Mesenchymal stem cell (in vitro differentiated cells and primary cell): ENCODE results near the gene PRICKLE3.

Experiments used
- DNase-seq: peaks from one replicate; pipeline ENCODE4 v3.0.0-alpha.2; 2013
- H2AFZ ChIP-seq: one replicate; pipeline ENCODE4 v1.6.1; 2013; ENCODE audit warnings: low read depth, mild to moderate bottlenecking, control low read depth, inconsistent platforms, low read length, moderate library complexity
- H2AK5ac ChIP-seq: 2 replicates; pipeline ENCODE4 v1.6.1; 2013; ENCODE audit warnings: low read length, moderate library complexity, mild to moderate bottlenecking, inconsistent platforms; ENCODE audit not compliant: severe bottlenecking
- H2BK120ac ChIP-seq: one replicate; pipeline ENCODE4 v1.6.1; 2013; ENCODE audit warnings: low read depth, mild to moderate bottlenecking, inconsistent platforms, low read length, moderate library complexity
- H2BK12ac ChIP-seq, 2 experiments: one replicate each; pipeline ENCODE4 v1.6.1; 2013; ENCODE audit warnings: inconsistent platforms in 2 of 2, low read length in 2 of 2, mild to moderate bottlenecking in 2 of 2, moderate library complexity in 2 of 2, control low read depth in 1 of 2
- H2BK15ac ChIP-seq: one replicate; pipeline ENCODE4 v1.6.1; 2013; ENCODE audit warnings: mild to moderate bottlenecking, low read depth, inconsistent platforms; ENCODE audit not compliant: poor library complexity, severe bottlenecking
- H2BK5ac ChIP-seq: 2 replicates; pipeline ENCODE4 v1.6.1; 2013; ENCODE audit warnings: low read depth, mild to moderate bottlenecking, low read length, control low read depth, inconsistent platforms; ENCODE audit not compliant: poor library complexity, severe bottlenecking
- H3K14ac ChIP-seq, 2 experiments: one replicate each; pipeline ENCODE4 v1.6.1; 2013; ENCODE audit warnings: inconsistent platforms in 2 of 2, low read length in 2 of 2, control low read depth in 1 of 2, mild to moderate bottlenecking in 1 of 2, moderate library complexity in 1 of 2
- H3K18ac ChIP-seq, 2 experiments: one replicate each; pipeline ENCODE4 v1.6.1; 2013; ENCODE audit warnings: inconsistent platforms in 2 of 2, low read length in 2 of 2, control low read depth in 1 of 2, low read depth in 1 of 2, mild to moderate bottlenecking in 1 of 2
- H3K23ac ChIP-seq, 2 experiments: one replicate each; pipeline ENCODE4 v1.6.1; 2013; ENCODE audit warnings: inconsistent platforms in 2 of 2, low read length in 2 of 2, mild to moderate bottlenecking in 2 of 2, moderate library complexity in 2 of 2, control low read depth in 1 of 2
- H3K27ac ChIP-seq: 2 replicates; pipeline ENCODE4 v1.5.1; 2013; ENCODE audit warnings: mild to moderate bottlenecking, moderate library complexity, low read length, control low read depth, inconsistent platforms; ENCODE audit not compliant: poor library complexity, severe bottlenecking
- H3K27me3 ChIP-seq, 2 experiments: 2 replicates each; pipeline versions ENCODE4 v1.6.1 to v1.7.0; 2013; ENCODE audit warnings: low read length in 2 of 2, mild to moderate bottlenecking in 2 of 2, moderate library complexity in 2 of 2, control low read depth in 1 of 2, inconsistent platforms in 1 of 2; ENCODE audit not compliant: control insufficient read depth in 1 of 2, insufficient read depth in 1 of 2
- H3K36me3 ChIP-seq, 2 experiments: 2 replicates each; pipeline versions ENCODE4 v1.6.1 to v1.7.0; 2013; ENCODE audit warnings: low read length in 2 of 2, control low read depth in 1 of 2, inconsistent platforms in 1 of 2, low read depth in 1 of 2, mild to moderate bottlenecking in 1 of 2; ENCODE audit not compliant: insufficient read depth in 2 of 2, control insufficient read depth in 1 of 2
- H3K4ac ChIP-seq, 2 experiments: one replicate each; pipeline ENCODE4 v1.6.1; 2013; ENCODE audit warnings: inconsistent platforms in 2 of 2, low read length in 2 of 2, mild to moderate bottlenecking in 2 of 2, moderate library complexity in 2 of 2, control low read depth in 1 of 2, low read depth in 1 of 2
- H3K4me1 ChIP-seq: 2 replicates; pipeline ENCODE4 v1.6.1; 2013; ENCODE audit warnings: low read depth, low read length, control low read depth; ENCODE audit not compliant: control insufficient read depth, insufficient read depth
- H3K4me2 ChIP-seq: 2 replicates; pipeline ENCODE4 v1.6.1; 2013; ENCODE audit warnings: low read length, mild to moderate bottlenecking, inconsistent platforms; ENCODE audit not compliant: poor library complexity, severe bottlenecking
- H3K4me3 ChIP-seq, 2 experiments: 2 replicates each; pipeline versions ENCODE4 v1.5.1 to v1.7.0; 2013; ENCODE audit warnings: low read length in 2 of 2, mild to moderate bottlenecking in 2 of 2, control low read depth in 1 of 2, low read depth in 1 of 2; ENCODE audit not compliant: insufficient read depth in 1 of 2
- H3K79me1 ChIP-seq: replicated peaks from 2 replicates; pipeline ENCODE4 v1.6.1; 2013; ENCODE audit warnings: mild to moderate bottlenecking, control low read depth, low read length, inconsistent platforms; ENCODE audit not compliant: poor library complexity, severe bottlenecking
- H3K9ac ChIP-seq: 2 replicates; pipeline ENCODE4 v1.7.0; 2013; ENCODE audit warnings: mild to moderate bottlenecking, low read length, moderate library complexity
- H3K9me3 ChIP-seq: 2 replicates; pipeline ENCODE4 v1.7.0; 2013; ENCODE audit warnings: mild to moderate bottlenecking, low read length; ENCODE audit not compliant: control insufficient read depth
- H4K8ac ChIP-seq: one replicate; pipeline ENCODE4 v1.6.1; 2013; ENCODE audit warnings: inconsistent platforms, mild to moderate bottlenecking, low read length, moderate library complexity
- H4K91ac ChIP-seq: one replicate; pipeline ENCODE4 v1.6.1; 2013; ENCODE audit warnings: mild to moderate bottlenecking, low read length, inconsistent platforms
- WGBS: methylation state at CpG from one replicate; pipeline ENCODE4 v1.1.7; 2013; ENCODE audit warnings: mixed read lengths; 5-methylcytosine and 5-hydroxymethylcytosine counted together

PRICKLE3 gene

GRCh38 chrX:49192722-49193328, 6.7 kb upstream of the PRICKLE3 start:
- peaks cover 5 to 7% of the 10 kb centered on the region in 2 experiments for H3K27me3 ChIP-seq
- no peak overlapping the region for H2BK12ac ChIP-seq
- no peak overlapping the region for H3K9ac ChIP-seq
- WGBS, result 71% methylated on average over 9 of the region's 10 CpGs
- H3K4me2 ChIP-seq, result no peak overlapping the region
- H2BK120ac ChIP-seq, result no peak overlapping the region
- DNase-seq, result peak; percentile 23
- no peak overlapping the region for H2AK5ac ChIP-seq
- no peak overlapping the region for H3K18ac ChIP-seq
- no peak overlapping the region for H3K27ac ChIP-seq
- no peak overlapping the region for H3K4me3 ChIP-seq
- no peak overlapping the region for H4K91ac ChIP-seq
- no peak overlapping the region for H3K4ac ChIP-seq
- H3K79me1 ChIP-seq, result no peaks in the 10 kb centered on the region
- no peaks in the 10 kb centered on the region for H3K9me3 ChIP-seq
- peaks cover 1% of the 10 kb centered on the region for H3K4me1 ChIP-seq
- H2BK15ac ChIP-seq, result no peak overlapping the region
- no peak overlapping the region for H2AFZ ChIP-seq
- no peak overlapping the region for H2BK5ac ChIP-seq
- H4K8ac ChIP-seq, result no peak overlapping the region
- H3K14ac ChIP-seq, result no peak overlapping the region
- H3K36me3 ChIP-seq, result no peaks in the 10 kb centered on the region
- no peak overlapping the region for H3K23ac ChIP-seq

DNA sequence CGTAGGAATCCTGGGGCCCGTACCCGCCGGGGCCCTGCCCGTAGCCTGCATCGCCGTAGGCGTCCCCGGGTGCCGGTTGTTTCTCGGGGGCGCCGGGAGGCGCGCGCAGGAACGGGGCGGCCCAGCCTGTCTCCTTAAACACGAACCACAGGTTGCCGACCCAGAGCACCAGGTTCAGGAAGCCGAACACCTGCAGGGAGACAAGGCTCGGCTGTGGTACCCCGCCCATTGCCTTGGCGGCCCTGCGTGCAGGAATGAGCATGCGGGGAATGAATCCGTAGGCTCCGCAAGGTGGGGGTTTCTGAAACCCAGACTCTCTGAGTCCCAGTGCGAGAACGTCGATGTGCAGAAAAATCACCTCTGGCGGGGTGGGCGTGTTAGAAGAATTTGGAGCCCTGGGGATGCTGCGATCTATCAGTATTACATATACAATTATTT, 5.4 kb upstream of the PRICKLE3 start:
- H2AFZ ChIP-seq, result peak overlapping the region; percentile 42
- H3K4me2 ChIP-seq, result peak overlapping the region; percentile 87
- H2BK12ac ChIP-seq, result no peak overlapping the region
- H3K27ac ChIP-seq, result peak overlapping the region; percentile 62
- no peaks in the 10 kb centered on the region for H3K79me1 ChIP-seq
- no peak for DNase-seq
- H4K91ac ChIP-seq, result peak overlapping the region; percentile 11
- H3K4me1 ChIP-seq, result peaks cover 2% of the 10 kb centered on the region
- no peaks in the 10 kb centered on the region for H3K9me3 ChIP-seq
- peak overlapping the region in 1 of 2 experiments; percentile 89 for H3K4ac ChIP-seq
- H3K36me3 ChIP-seq, result no peaks in the 10 kb centered on the region
- WGBS, result 0% methylated on average over 16 of the region's 34 CpGs
- peak overlapping the region in 1 of 2 experiments; percentile 93 for H3K18ac ChIP-seq
- H3K4me3 ChIP-seq, result peak overlapping the region; percentile 70 to 87
- no peaks in the 10 kb centered on the region for H3K27me3 ChIP-seq
- no peak overlapping the region for H2BK120ac ChIP-seq
- H2BK15ac ChIP-seq, result no peak overlapping the region
- H2BK5ac ChIP-seq, result no peak overlapping the region
- H3K9ac ChIP-seq, result peak overlapping the region; percentile 81
- no peak overlapping the region for H2AK5ac ChIP-seq
- H4K8ac ChIP-seq, result peak overlapping the region; percentile 89
- H3K23ac ChIP-seq, result no peak overlapping the region
- peak overlapping the region in 1 of 2 experiments; percentile 32 for H3K14ac ChIP-seq

- Histone ChIP-seq H3K4me2 (peak overlapping the region; percentile 87), H3K9ac (peak overlapping the region; percentile 81), H2BK5ac (no peak overlapping the region), H2AFZ (peak overlapping the region; percentile 42), H3K79me1 (no peaks in the 10 kb centered on the region), H2AK5ac (no peak overlapping the region), H3K27ac (peak overlapping the region; percentile 64), H3K23ac (no peak overlapping the region), H3K18ac (peak overlapping the region in 1 of 2 experiments; percentile 93), H2BK120ac (no peak overlapping the region), H3K27me3 (no peaks in the 10 kb centered on the region), H2BK12ac (no peak overlapping the region), H3K14ac (peak overlapping the region in 1 of 2 experiments; percentile 32), H3K4me1 (peaks cover 6% of the 10 kb centered on the region), H3K36me3 (no peaks in the 10 kb centered on the region), H3K4me3 (peak overlapping the region; percentile 70 to 87), H3K4ac (peak overlapping the region in 1 of 2 experiments; percentile 89), H4K91ac (peak overlapping the region; percentile 11), H3K9me3 (no peaks in the 10 kb centered on the region), H4K8ac (peak overlapping the region; percentile 89), H2BK15ac (no peak overlapping the region)
- peak; percentile 99 for DNase-seq
- WGBS, result under 1% methylated on average over 30 of the region's 32 CpGs
Observed at GRCh38 chrX:49190821-49191573, 4.8 kb upstream of the PRICKLE3 start.

DNA sequence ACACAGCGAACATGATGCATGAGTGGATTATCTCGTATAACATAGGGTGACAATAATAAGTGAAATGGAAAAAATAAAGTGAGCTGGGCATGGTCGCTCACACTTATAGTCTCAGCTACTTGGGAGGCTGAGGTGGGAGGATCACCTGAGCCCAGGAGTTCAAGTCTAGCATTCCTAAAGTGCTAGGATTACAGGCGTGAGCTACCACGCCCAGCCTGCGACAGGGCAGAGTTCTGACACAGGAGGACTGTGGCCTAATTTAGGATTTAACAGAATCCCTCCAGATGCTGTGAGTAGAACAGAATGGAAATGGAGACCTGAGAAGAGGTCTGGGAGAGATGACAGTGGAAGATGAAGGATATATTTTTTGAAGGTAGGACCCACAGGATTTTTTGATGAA, 3.4 kb upstream of the PRICKLE3 start:
- Histone ChIP-seq H2AK5ac (no peak overlapping the region), H3K27me3 (no peaks in the 10 kb centered on the region), H3K18ac (no peak overlapping the region), H3K14ac (no peak overlapping the region), H3K4ac (no peak overlapping the region), H2BK12ac (no peak overlapping the region), H4K8ac (no peak overlapping the region), H3K9ac (no peak overlapping the region), H4K91ac (no peak overlapping the region), H3K79me1 (no peaks in the 10 kb centered on the region), H3K27ac (no peak overlapping the region), H3K4me3 (peak overlapping the region in 1 of 2 experiments; percentile 74), H2BK5ac (no peak overlapping the region), H2BK15ac (no peak overlapping the region), H3K36me3 (no peaks in the 10 kb centered on the region), H3K4me1 (peaks cover 9% of the 10 kb centered on the region), H3K9me3 (no peaks in the 10 kb centered on the region), H3K4me2 (no peak overlapping the region), H2BK120ac (no peak overlapping the region), H2AFZ (no peak overlapping the region), H3K23ac (no peak overlapping the region)
- DNase-seq, result no peak
- 96% methylated on average over 6 of the region's 6 CpGs for WGBS
